Esophagus squamous epithelium (tissue), 4 donors: Measurements from ENCODE around the gene GPC5.

Source experiments
- CTCF ChIP-seq, 6 experiments: fragments of 450-650 bp in 4 of 6; fragments of 200-600 bp in 2 of 6; sonication (generic) in 2 of 6; IDR thresholded peaks; one replicate each; pipeline ENCODE4 v1.5.1; 2016 to 2019; ENCODE audit warnings: antibody characterized with exemption in 6 of 6, mild to moderate bottlenecking in 4 of 6, moderate library complexity in 4 of 6
- POLR2A ChIP-seq, 4 donors: fragments of 450-650 bp; IDR thresholded peaks; one replicate each; pipeline ENCODE4 v1.6.1; 2017; ENCODE audit warnings: antibody characterized with exemption in 4 of 4, mild to moderate bottlenecking in 4 of 4, moderate library complexity in 3 of 4

- TF ChIP-seq CTCF (IDR thresholded peaks at IDR 0.05) (no peak), POLR2A (IDR thresholded peaks at IDR 0.05) (no peak)
Measured at GRCh38 chr13:92721620-92722019, 1323.2 kb downstream of the GPC5 start.
